Pericardium fibroblast (primary cell): ENCODE results near the gene RELCH. TPM values are rescaled to one million over a fixed set of nuclear protein-coding genes. Genes with fewer than 3 reads are reported as not detected.

ENCODE experiments used
- total RNA-seq: library from RNA; depleted of rRNA; stranded (reverse); fragments of >200 nt; gene quantifications from 2 replicates; pipeline ENCODE4 v1.2.3, GENCODE V29; 2015

RELCH gene
- 19.2 and 39.9 TPM in 2 replicates for total RNA-seq

DNA sequence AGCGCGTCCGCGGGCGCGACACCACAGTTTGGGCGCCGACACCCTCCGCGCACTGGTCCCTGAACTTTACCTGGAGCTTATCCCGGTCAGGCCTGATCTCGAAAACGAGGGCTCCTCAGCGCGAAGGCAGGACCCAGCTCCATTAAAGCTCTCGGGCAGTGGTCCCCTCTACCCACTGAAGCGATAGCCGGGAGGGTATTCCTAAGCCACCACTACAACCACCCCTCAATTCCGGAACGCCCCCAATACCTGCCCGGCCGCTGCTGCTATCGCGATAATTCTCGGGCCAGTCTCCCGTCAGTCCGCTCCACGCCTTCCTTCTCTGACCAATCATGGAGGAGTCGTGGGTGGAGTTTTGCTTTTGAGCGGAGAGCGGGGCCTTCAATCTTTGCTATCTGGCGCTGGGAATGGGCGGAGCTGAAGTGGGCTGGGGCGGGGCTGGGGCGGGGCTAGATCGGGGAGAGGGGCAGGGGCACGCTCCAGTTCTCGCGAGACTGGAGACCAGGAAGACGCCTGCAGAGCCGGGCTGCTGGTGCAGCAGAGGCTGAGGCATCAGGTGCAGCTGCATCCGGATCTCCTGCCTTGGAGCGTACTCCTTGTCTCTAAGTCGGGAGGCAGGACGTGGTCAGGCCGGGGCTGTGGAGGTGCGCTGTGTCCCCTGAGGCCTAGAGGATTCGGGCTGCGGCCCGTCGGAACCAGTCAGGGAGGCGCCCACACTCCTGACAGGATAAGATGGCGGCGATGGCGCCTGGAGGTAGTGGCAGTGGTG is at the start of gene RELCH, which contains the start of gene PIGN:
TSS of gene RELCH (plus strand) at position 482 of the 769 bp plus-strand sequence. CDS start at position 733, 251 bp downstream.
TSS of gene PIGN (minus strand) at position 283 of the 769 bp plus-strand sequence. CDS start 25,703 bp downstream, outside the sequence.

DNA sequence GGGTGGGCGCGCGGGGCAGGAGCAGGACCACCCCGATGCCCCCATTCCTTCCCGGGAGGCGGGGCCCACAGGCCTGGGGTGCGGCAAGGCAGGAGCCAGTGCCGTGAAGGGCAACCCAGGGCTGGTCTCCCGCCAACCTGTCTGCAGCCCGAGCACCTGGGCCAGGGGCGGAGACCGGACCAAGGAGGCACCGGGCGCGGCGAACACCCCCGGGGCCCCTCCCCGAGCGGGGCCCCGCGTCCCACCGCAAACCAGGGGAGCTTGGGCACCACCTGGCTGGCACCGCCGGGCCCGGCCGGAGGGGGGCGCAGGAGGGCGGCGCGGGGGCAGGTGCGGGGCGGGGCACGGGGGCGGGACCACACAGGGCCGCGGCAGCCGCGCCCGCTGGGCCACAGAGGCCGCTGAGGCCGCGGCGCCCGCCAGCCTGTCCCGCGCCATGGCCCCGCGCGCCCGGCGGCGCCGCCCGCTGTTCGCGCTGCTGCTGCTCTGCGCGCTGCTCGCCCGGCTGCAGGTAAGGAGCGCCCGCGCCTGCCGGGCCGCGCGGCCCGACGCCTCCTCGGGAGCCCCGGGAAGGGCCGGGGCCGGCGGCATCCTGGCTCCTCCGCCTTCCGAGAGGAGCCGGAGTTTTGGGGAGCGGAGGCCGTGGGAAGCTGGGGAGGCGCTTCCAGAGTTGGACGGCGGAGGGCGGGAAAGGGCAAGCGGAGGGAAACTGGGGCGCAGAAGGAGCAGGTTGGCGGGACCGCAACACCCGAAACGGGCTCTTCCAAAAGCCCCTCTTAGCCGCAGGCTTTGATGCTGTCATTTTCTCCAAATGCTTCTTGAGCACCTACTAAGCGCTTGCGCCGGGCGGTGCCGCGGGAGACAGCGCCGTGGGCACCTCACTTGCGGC is 138.1 kb downstream of the RELCH start, which contains the start of gene TNFRSF11A:
TSS of gene TNFRSF11A (plus strand) at position 394 of the 889 bp plus-strand sequence. CDS start at position 437, 43 bp downstream.

Other genes with a start within 250 kb of the RELCH start
- 17.7 and 21.2 TPM in 2 replicates for gene PIGN, start 199 bp upstream of the RELCH start, total RNA-seq
- gene TNFRSF11A, start 138.1 kb downstream of the RELCH start, total RNA-seq, result 0.23 and 0.34 TPM in 2 replicates